CD4-positive, alpha-beta T cell (primary cell): ENCODE results near the gene NELL2. TPM values are rescaled to one million over a fixed set of nuclear protein-coding genes. Genes with fewer than 3 reads are reported as not detected.
A peak's percentile ranks its signal among the peaks of the same experiment; 100 is the strongest.

Experiments used
- ATAC-seq: fragments of 200-7000 bp; cut with Tn5 transposase; one replicate; pipeline ENCODE4 v1.10.0; 2022; ENCODE audit warnings: mild to moderate bottlenecking; ENCODE audit not compliant: poor library complexity
- CTCF ChIA-PET: fragments of 350-600 bp; sonication (Branson Sonifier 250); formaldehyde crosslinking; loops from one replicate; lab custom pipeline; 2021; ENCODE audit warnings: antibody characterized with exemption, inconsistent platforms; lab: Charles Lee
- POLR2A ChIA-PET: fragments of 350-600 bp; sonication (Branson Sonifier 250); formaldehyde crosslinking; loops from one replicate; lab custom pipeline; 2021; ENCODE audit warnings: antibody characterized with exemption, inconsistent platforms; lab: Charles Lee
- DNase-seq, 14 experiments: peaks; one replicate each; pipeline ENCODE4 v3.0.0-alpha.2; 2013 to 2020; ENCODE audit warnings: mixed read lengths in 2 of 14
- H3K27ac ChIP-seq, 2 donors: one replicate each; pipeline versions ENCODE4 v1.5.1 to v1.7.0; 2013; ENCODE audit warnings: low read length in 2 of 2, low read depth in 1 of 2, mild to moderate bottlenecking in 1 of 2
- H3K27me3 ChIP-seq, 2 experiments: 1 replicate in 1 of 2; 2 replicates in 1 of 2; pipeline versions ENCODE4 v1.6.1 to v1.7.0; 2013; ENCODE audit warnings: low read length in 2 of 2, control low read depth in 1 of 2, mild to moderate bottlenecking in 1 of 2, moderate library complexity in 1 of 2; ENCODE audit not compliant: insufficient read depth in 2 of 2, control insufficient read depth in 1 of 2
- H3K36me3 ChIP-seq: one replicate; pipeline ENCODE4 v1.6.1; 2013; ENCODE audit warnings: low read length, control low read depth; ENCODE audit not compliant: insufficient read depth
- H3K4me1 ChIP-seq: one replicate; pipeline ENCODE4 v1.6.1; 2013; ENCODE audit warnings: low read length, control low read depth; ENCODE audit not compliant: insufficient read depth
- H3K4me3 ChIP-seq: one replicate; pipeline ENCODE4 v1.5.1; 2013; ENCODE audit warnings: mild to moderate bottlenecking, low read length, moderate library complexity
- H3K9me3 ChIP-seq, 2 experiments: 1 replicate in 1 of 2; 2 replicates in 1 of 2; pipeline versions ENCODE4 v1.6.1 to v1.7.0; 2013; ENCODE audit warnings: low read length in 2 of 2, mild to moderate bottlenecking in 2 of 2, control low read depth in 1 of 2, moderate library complexity in 1 of 2; ENCODE audit not compliant: control insufficient read depth in 1 of 2, insufficient read depth in 1 of 2
- H3K27ac Mint-ChIP-seq: one replicate; pipeline ENCODE4 v1.8.0; 2020; ENCODE audit warnings: mixed read lengths
- H3K27me3 Mint-ChIP-seq: one replicate; pipeline ENCODE4 v1.8.0; 2021; ENCODE audit warnings: mixed read lengths
- H3K36me3 Mint-ChIP-seq: one replicate; pipeline ENCODE4 v1.8.0; 2021; ENCODE audit warnings: low read depth, mixed read lengths
- H3K4me1 Mint-ChIP-seq: one replicate; pipeline ENCODE4 v1.8.0; 2021; ENCODE audit warnings: low read depth, mixed read lengths
- H3K4me3 Mint-ChIP-seq: one replicate; pipeline ENCODE4 v1.8.0; 2020; ENCODE audit warnings: mild to moderate bottlenecking, mixed read lengths
- H3K9me3 Mint-ChIP-seq: one replicate; pipeline ENCODE4 v1.8.0; 2020; ENCODE audit warnings: mixed read lengths
- intact Hi-C, 2 experiments: fragments of 100-400 bp; cut with DNase I in 1 of 2; cut with micrococcal nuclease in 1 of 2; formaldehyde crosslinking; loops; one replicate each; pipeline versions ENCODE4 v1.15.1 to v1.9.0; 2023 to 2025; cut with DNase I, micrococcal nuclease
- total RNA-seq, 174 experiments: library from RNA in 2 of 174; stranded (reverse) in 2 of 174; gene quantifications; one replicate each; pipeline ENCODE4 v1.2.3 and lab custom pipeline; 2021 to 2026
- TF ChIP-seq, protein P1 (sequence below): fragments of 200-600 bp; IDR thresholded peaks from one replicate; pipeline ENCODE4 v1.8.0; 2022; ENCODE audit warnings: antibody characterized with exemption, mild to moderate bottlenecking

NELL2 gene
- total RNA-seq, 2 experiments from 2014 or later = 142 to 147 TPM

- Histone ChIP-seq H3K27me3 (no peaks in the 10 kb centered on the region), H3K36me3 (no peaks in the 10 kb centered on the region), H3K9me3 (no peaks in the 10 kb centered on the region), H3K4me3 (no peak overlapping the region), H3K27ac (no peak overlapping the region), H3K4me1 (no peaks in the 10 kb centered on the region)
- DNase-seq = peak; percentile 43 to 78 (median 56)
- no peaks in the 10 kb centered on the region for H3K9me3 Mint-ChIP-seq
- peaks cover 4% of the 10 kb centered on the region for H3K4me1 Mint-ChIP-seq
- peaks cover 62% of the 10 kb centered on the region for H3K36me3 Mint-ChIP-seq
- ChIA-PET CTCF (interaction anchor here (0.6 to 3.2 kb wide), 14 partner anchors 10 to 166 kb away, joined by 3 to 13 read pairs (median 6); partner anchors contain the start of gene NELL2), POLR2A (interaction anchor here (1.0 to 1.1 kb wide), 2 partner anchors 14 to 101 kb away, joined by 4 to 7 read pairs; partner anchors contain the start of gene NELL2)
- no peak for ATAC-seq
- H3K27ac Mint-ChIP-seq = no peak overlapping the region
- TF ChIP-seq, protein P1, sequence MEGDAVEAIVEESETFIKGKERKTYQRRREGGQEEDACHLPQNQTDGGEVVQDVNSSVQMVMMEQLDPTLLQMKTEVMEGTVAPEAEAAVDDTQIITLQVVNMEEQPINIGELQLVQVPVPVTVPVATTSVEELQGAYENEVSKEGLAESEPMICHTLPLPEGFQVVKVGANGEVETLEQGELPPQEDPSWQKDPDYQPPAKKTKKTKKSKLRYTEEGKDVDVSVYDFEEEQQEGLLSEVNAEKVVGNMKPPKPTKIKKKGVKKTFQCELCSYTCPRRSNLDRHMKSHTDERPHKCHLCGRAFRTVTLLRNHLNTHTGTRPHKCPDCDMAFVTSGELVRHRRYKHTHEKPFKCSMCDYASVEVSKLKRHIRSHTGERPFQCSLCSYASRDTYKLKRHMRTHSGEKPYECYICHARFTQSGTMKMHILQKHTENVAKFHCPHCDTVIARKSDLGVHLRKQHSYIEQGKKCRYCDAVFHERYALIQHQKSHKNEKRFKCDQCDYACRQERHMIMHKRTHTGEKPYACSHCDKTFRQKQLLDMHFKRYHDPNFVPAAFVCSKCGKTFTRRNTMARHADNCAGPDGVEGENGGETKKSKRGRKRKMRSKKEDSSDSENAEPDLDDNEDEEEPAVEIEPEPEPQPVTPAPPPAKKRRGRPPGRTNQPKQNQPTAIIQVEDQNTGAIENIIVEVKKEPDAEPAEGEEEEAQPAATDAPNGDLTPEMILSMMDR = peak; percentile 91
- no peak overlapping the region for H3K4me3 Mint-ChIP-seq
- H3K27me3 Mint-ChIP-seq = no peaks in the 10 kb centered on the region
- intact Hi-C loops = loop anchor here (1.0 to 10.0 kb wide), 6 partner anchors 37 to 760 kb away; no protein-coding TSS in a partner anchor
These were observed 101.2 kb downstream of the NELL2 start for GRCh38 chr12:44774815-44775411.

GRCh38 chr12:44771485-44772021, 104.6 kb downstream of the NELL2 start:
- no peaks in the 10 kb centered on the region for H3K4me1 Mint-ChIP-seq
- H3K4me1 ChIP-seq = no peaks in the 10 kb centered on the region
- peaks cover 40% of the 10 kb centered on the region for H3K36me3 Mint-ChIP-seq
- H3K27me3 ChIP-seq = no peaks in the 10 kb centered on the region
- no peak for ATAC-seq
- H3K9me3 Mint-ChIP-seq = no peaks in the 10 kb centered on the region
- TF ChIP-seq, protein P1 = no peak
- intact Hi-C loops = loop anchor here in 1 of 2 experiments (10.0 kb wide), 1 partner anchor 757 kb away; no protein-coding TSS in a partner anchor
- no peak overlapping the region for H3K27ac Mint-ChIP-seq
- H3K9me3 ChIP-seq = no peaks in the 10 kb centered on the region
- no peaks in the 10 kb centered on the region for H3K27me3 Mint-ChIP-seq
- ChIA-PET POLR2A (interaction anchor here (0.9 kb wide), 1 partner anchor 104 kb away, joined by 5 read pairs; no protein-coding TSS in a partner anchor), CTCF (interaction anchor here (0.8 to 1.0 kb wide), 3 partner anchors 13 to 105 kb away, joined by 3 read pairs; partner anchors contain the start of gene NELL2)
- H3K27ac ChIP-seq = no peak overlapping the region
- H3K36me3 ChIP-seq = no peaks in the 10 kb centered on the region
- DNase-seq = no peak
- no peak overlapping the region for H3K4me3 Mint-ChIP-seq
- H3K4me3 ChIP-seq = no peak overlapping the region

DNA sequence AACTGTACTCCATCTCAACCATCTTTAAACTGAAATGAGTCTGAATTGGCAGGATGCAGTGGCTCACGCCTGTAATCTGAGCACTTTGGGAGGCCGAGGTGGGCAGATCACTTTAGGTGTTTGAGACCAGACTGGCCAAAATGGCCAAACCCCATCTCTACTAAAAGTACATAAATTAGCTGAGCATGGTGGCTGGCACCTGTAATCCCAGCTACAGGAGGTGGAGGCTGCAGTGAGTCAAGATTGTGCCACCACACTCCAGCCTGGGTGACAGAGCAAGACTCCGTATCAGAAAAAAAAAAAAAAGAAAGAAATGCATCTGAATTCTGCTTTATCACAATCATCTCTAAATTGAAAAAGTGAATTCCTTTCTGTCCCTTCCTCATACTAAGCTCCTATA, 110.3 kb downstream of the NELL2 start:
- no peak overlapping the region for H3K27ac ChIP-seq
- H3K9me3 Mint-ChIP-seq = no peaks in the 10 kb centered on the region
- TF ChIP-seq, protein P1 = no peak
- no peaks in the 10 kb centered on the region for H3K4me1 Mint-ChIP-seq
- CTCF ChIA-PET = interaction anchor here (1.4 to 3.3 kb wide), 3 partner anchors 10 to 183 kb away, joined by 4 to 13 read pairs (median 5); no protein-coding TSS in a partner anchor
- H3K27me3 Mint-ChIP-seq = no peaks in the 10 kb centered on the region
- peak in 1 of 14 experiments; percentile 3 for DNase-seq
- no peak for ATAC-seq
- no peaks in the 10 kb centered on the region for H3K9me3 ChIP-seq
- no peaks in the 10 kb centered on the region for H3K27me3 ChIP-seq
- H3K36me3 ChIP-seq = no peaks in the 10 kb centered on the region
- peaks cover 27% of the 10 kb centered on the region for H3K36me3 Mint-ChIP-seq
- H3K27ac Mint-ChIP-seq = no peak overlapping the region
- POLR2A ChIA-PET = no interaction called here
- H3K4me3 Mint-ChIP-seq = no peak overlapping the region
- no peaks in the 10 kb centered on the region for H3K4me1 ChIP-seq
- intact Hi-C loops = no loop called here
- no peak overlapping the region for H3K4me3 ChIP-seq
